ENCODE data around the gene PSMG2.

Gene PSMG2

DNA sequence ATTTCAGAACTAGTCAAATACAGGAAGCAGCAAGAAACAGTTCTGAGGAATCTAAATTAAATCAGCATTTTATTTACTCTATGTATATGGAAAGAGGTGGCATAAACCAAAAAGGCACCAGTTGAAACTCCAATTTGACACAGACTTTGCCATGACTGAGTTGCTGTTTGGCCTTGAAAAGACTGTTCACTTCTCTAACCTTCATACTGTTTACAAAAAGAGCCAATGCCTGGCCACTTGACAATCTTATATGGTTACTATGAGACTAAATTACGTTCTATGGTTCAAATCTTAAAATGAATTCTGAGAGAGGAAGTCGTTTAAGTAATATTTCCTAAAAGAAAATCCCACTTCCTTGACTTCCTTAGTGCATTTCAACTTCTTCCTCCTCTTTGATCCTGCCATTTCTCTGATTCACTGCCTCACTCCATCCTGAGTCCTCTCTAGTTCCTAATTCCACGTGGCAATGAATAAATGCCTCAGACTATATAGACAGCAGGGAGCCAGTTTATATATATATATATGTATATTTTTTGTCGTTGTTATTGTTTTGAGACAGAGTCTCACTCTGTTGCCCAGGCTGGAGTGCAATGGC, 13.5 kb upstream of the PSMG2 start:
- TF ChIP-seq JUND (IDR thresholded peaks at IDR 0.05; ENCODE audit: low read depth): no peak
- DNase-seq (ENCODE audit: low read depth in 1 of 2, low spot score in 1 of 2): no peak
- in situ Hi-C loops (cut with HindIII; ENCODE audit: low pct_unique_long_range_greater_than_20kb, low sequenced_read_pairs): no loop called here

- in situ Hi-C loops (cut with HindIII; ENCODE audit: low pct_unique_long_range_greater_than_20kb, low sequenced_read_pairs): no loop called here
- no peak for DNase-seq (ENCODE audit: low read depth in 1 of 2, low spot score in 1 of 2)
- TF ChIP-seq JUND (IDR thresholded peaks at IDR 0.05; ENCODE audit: low read depth): no peak
These were observed 10.6 kb upstream of the PSMG2 start for GRCh38 chr18:12692206-12692605.

GRCh38 chr18:12694032-12694431, 8.8 kb upstream of the PSMG2 start:
- DNase-seq (ENCODE audit: low read depth in 1 of 2, low spot score in 1 of 2): no peak
- in situ Hi-C loops (cut with HindIII; ENCODE audit: low pct_unique_long_range_greater_than_20kb, low sequenced_read_pairs): no loop called here
- TF ChIP-seq JUND (IDR thresholded peaks at IDR 0.05; ENCODE audit: low read depth): no peak

DNA sequence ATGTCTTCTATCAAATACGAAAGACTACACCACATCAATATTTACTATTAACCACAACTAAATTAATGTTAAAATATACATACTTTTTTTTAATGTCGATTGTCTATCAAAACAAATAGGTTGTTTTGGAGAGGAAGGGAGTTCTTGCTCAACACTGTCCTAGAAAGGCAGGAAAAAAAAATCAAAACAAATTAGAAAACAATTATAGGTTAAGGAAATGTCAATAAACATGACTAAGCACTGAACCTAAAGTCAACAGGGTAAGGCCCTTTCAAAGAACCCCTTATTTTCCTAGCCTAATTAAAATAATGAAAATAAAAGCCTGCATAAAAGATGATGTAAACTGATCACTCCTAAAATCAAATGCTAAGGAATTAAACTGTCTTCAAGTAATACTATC, 3.1 kb upstream of the PSMG2 start:
- no peak for TF ChIP-seq JUND (IDR thresholded peaks at IDR 0.05; ENCODE audit: low read depth)
- no peak for DNase-seq (ENCODE audit: low read depth in 1 of 2, low spot score in 1 of 2)
- in situ Hi-C loops (cut with HindIII; ENCODE audit: low pct_unique_long_range_greater_than_20kb, low sequenced_read_pairs): no loop called here

DNA sequence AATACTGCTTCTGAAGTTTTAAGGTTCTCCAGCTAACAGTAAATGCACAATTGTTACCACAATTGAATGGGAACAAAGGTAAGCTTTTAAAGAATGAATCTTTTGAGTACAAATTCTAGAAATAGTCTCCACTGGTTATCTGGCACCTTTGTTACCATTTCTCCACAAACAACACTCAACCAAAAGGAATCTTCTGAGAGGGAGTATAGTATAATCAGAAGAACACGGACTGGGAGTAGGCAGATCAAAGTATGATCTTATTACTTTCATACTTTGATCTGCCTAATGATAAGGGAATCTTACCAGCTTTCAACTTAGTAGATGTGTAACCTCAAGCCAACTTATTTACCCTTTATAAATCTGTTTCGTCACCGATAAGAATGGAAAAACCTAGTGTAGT, 1.7 kb upstream of the PSMG2 start:
- in situ Hi-C loops (cut with HindIII; ENCODE audit: low pct_unique_long_range_greater_than_20kb, low sequenced_read_pairs): no loop called here
- TF ChIP-seq JUND (IDR thresholded peaks at IDR 0.05; ENCODE audit: low read depth): no peak
- no peak for DNase-seq (ENCODE audit: low read depth in 1 of 2, low spot score in 1 of 2)

GRCh38 chr18:12703096-12703567, 290 bp downstream of the PSMG2 start:
- no peak for DNase-seq (ENCODE audit: low read depth in 1 of 2, low spot score in 1 of 2)
- TF ChIP-seq JUND (IDR thresholded peaks at IDR 0.05; ENCODE audit: low read depth): no peak
- in situ Hi-C loops (cut with HindIII; ENCODE audit: low pct_unique_long_range_greater_than_20kb, low sequenced_read_pairs): no loop called here

GRCh38 chr18:12703664-12704063, 822 bp downstream of the PSMG2 start:
- TF ChIP-seq JUND (IDR thresholded peaks at IDR 0.05; ENCODE audit: low read depth): no peak
- in situ Hi-C loops (cut with HindIII; ENCODE audit: low pct_unique_long_range_greater_than_20kb, low sequenced_read_pairs): no loop called here
- DNase-seq (ENCODE audit: low read depth in 1 of 2, low spot score in 1 of 2): no peak

DNA sequence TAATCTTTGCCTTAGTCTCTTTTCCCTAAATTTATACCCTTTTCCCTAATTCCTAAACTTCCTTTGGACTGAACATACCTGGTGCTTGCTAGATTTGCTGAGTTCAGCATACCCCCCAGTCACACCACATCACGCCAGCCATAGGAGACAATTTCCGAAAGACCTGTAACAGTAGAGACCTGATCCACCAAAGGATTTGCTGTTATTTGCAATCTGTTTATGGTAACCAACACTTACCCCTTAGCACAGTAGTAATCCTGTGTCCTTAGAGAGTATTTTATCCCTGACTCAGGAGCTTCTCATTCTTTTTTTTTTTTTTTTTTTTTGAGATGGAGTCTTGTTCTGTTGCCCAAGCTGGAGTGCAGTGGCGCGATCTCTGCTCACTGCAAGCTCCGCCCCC, 8.6 kb downstream of the PSMG2 start:
- in situ Hi-C loops (cut with HindIII; ENCODE audit: low pct_unique_long_range_greater_than_20kb, low sequenced_read_pairs): no loop called here
- no peak for DNase-seq (ENCODE audit: low read depth in 1 of 2, low spot score in 1 of 2)
- TF ChIP-seq JUND (IDR thresholded peaks at IDR 0.05; ENCODE audit: low read depth): no peak

DNA sequence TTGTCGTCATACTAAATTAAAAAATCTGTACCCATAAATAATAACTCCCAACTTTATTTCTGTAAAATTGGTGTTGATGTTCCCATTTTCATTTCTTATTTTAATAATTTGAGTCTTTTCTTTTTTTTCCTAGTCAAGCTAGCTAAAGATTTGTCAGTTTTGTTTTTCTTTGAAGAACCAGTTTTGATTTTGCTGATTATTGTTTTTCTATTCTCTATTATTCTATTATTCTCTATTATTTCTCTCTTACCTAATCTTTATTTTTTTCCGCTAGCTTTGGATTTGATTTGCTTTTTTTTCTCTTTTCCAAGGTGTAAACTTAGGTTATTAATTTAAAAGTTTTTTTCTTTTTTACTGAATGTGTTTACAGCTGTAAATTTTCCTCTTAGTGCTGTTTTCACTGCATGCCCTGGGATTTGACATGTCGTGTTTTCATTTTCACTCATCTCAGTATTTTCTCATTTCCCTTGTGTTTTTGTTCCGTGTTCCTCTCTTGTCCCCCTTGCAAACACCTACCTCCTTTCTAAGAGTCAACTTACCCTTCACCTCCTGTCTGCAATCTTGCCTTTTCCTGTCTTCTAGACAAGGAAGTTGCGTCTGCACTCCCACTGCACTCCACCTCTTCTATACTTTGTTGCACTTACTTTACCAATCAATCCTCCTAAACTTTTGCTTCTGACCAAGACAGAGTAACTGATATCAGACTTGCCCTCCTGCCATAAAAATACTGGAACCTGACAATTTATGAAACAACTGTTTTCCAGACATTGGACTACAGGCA, 18.8 kb downstream of the PSMG2 start:
- in situ Hi-C loops (cut with HindIII; ENCODE audit: low pct_unique_long_range_greater_than_20kb, low sequenced_read_pairs): no loop called here
- TF ChIP-seq JUND (IDR thresholded peaks at IDR 0.05; ENCODE audit: low read depth): no peak
- DNase-seq (ENCODE audit: low read depth in 1 of 2, low spot score in 1 of 2): no peak

GRCh38 chr18:12722731-12723130, 19.9 kb downstream of the PSMG2 start:
- in situ Hi-C loops (cut with HindIII; ENCODE audit: low pct_unique_long_range_greater_than_20kb, low sequenced_read_pairs): no loop called here
- DNase-seq (ENCODE audit: low read depth in 1 of 2, low spot score in 1 of 2): no peak
- no peak for TF ChIP-seq JUND (IDR thresholded peaks at IDR 0.05; ENCODE audit: low read depth)

DNA sequence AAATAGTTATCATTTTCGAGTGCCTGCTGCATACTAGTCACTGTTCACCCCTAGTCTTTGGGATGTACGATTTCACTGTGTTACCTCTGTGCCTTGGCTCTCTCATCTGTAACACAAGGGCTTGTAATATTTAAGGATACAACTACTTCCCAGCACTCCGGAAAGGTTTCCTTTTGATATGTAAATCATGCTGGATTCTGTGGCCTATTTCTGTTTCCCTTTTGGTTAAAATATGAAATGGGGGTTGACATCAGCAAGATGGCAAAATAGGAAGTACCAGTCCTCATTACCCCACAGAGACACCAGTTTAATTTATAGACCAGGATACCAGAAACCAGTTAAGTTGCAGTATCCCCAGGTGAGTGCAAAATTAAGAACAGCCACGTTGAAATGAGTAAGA, 23.5 kb downstream of the PSMG2 start:
- in situ Hi-C loops (cut with HindIII; ENCODE audit: low pct_unique_long_range_greater_than_20kb, low sequenced_read_pairs): no loop called here
- no peak for TF ChIP-seq JUND (IDR thresholded peaks at IDR 0.05; ENCODE audit: low read depth)
- DNase-seq (ENCODE audit: low read depth in 1 of 2, low spot score in 1 of 2): no peak

DNA sequence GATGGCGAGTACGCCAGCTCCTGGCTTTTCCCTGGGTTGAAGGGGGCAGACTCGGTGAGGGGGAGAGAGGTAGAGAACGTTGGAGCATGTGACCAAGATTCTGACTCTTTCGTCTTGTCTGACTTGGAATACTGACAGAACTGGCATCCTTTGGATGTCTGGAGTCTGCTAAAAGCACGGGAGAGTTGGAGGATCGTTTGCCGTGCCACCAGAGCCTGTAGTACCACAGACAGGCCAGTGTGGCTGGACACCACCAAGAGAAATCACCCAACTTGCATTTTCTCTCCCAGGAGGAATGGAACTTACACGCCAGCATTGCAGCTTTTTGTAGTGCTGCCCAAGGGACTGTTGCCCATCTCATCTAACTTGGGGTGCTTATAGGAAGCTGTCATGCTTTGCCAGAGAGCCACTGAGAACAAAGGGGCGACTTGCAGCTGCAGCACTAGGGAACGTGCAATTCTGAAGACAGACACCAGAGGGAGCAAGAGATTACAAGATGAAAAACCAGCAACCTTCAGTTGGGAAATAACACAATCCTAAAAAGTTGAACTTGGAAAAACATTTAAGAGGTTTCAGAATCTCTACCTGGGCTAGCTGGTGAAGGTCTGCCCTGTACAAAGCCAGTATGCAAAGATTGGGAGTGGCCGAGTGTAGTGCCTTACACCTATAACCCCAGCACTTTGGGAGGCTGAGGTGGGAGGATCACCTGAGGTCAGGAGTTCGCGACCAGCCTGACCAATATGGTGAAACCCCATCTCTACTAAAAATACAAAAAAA, 24.1 kb downstream of the PSMG2 start:
- peak; percentile 51 to 67 for DNase-seq (ENCODE audit: low read depth in 1 of 2, low spot score in 1 of 2)
- TF ChIP-seq JUND (IDR thresholded peaks at IDR 0.05; ENCODE audit: low read depth): no peak
- in situ Hi-C loops (cut with HindIII; ENCODE audit: low pct_unique_long_range_greater_than_20kb, low sequenced_read_pairs): no loop called here

Measured in T47D (cell line).